ENCODE data around the gene SLC17A5.

DNA sequence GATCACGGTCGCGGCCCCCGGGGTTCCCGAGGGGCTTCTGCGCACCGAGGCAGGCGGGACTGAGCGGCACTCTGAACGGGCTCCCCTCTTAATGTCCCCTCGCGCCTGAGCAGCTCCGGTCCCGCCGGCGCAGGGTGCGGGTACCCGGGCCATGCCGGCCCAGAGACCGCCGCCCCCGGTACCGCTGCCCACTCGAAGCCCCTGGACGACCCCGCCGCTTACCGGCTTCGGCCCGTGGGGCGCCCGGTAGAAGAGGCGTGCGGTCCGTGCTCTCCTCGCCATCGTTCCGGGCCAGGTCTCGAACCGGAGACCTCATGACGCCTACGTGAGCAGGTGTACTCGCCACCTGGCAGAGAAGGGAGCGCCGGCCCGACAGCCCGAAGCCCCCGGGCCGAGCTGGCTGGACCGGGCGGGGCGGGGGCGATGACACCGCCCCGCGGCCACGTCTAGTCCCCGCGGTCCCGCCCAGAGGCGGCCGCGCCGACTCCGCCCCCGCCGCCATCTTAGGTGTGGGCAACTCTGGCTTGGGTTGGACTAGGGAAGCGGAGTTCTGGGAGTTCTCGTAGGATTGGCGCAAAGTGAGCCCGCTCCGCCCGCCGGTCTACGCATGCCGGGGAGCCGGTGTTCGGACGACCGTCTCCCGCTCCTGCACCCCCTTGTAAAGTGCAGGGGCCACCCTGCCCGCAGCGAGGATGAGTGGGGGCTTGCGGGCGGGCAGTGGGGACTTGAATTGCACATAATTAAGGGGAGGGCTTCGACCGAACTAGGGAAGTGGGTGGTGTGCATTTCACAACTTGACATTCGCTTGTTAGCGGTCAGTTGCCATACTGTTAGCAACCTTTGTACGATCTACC, at the start of gene SLC17A5:
- TF ChIP-seq EZH2 (optimal IDR thresholded peaks at IDR 0.05; ENCODE audit: low read depth, low read length) (no peak), EZH2phosphoT487 (IDR thresholded peaks at IDR 0.05; ENCODE audit: low read length) (no peak)
- TF ChIP-seq, protein P1, sequence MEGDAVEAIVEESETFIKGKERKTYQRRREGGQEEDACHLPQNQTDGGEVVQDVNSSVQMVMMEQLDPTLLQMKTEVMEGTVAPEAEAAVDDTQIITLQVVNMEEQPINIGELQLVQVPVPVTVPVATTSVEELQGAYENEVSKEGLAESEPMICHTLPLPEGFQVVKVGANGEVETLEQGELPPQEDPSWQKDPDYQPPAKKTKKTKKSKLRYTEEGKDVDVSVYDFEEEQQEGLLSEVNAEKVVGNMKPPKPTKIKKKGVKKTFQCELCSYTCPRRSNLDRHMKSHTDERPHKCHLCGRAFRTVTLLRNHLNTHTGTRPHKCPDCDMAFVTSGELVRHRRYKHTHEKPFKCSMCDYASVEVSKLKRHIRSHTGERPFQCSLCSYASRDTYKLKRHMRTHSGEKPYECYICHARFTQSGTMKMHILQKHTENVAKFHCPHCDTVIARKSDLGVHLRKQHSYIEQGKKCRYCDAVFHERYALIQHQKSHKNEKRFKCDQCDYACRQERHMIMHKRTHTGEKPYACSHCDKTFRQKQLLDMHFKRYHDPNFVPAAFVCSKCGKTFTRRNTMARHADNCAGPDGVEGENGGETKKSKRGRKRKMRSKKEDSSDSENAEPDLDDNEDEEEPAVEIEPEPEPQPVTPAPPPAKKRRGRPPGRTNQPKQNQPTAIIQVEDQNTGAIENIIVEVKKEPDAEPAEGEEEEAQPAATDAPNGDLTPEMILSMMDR (IDR thresholded peaks at IDR 0.05; ENCODE audit: low read length): no peak

All from MM.1S (cell line).